ENCODE results near the gene NUP210L.

The NUP210L gene

GRCh38 chr1:153967107-153967999 lies 187.5 kb downstream of the NUP210L start, which contains the start of gene CREB3L4:
TSS of gene CREB3L4 (plus strand) at chr1:153967902. CDS start at chr1:153968526, 624 bp downstream.
- no peak for FAIRE-seq
- TF ChIP-seq POLR2A (IDR thresholded peaks at IDR 0.05; ENCODE audit: low read depth, low read length), result peak; percentile 78
- peak; percentile 84 for DNase-seq (ENCODE audit: insufficient read length, low spot score)

DNA sequence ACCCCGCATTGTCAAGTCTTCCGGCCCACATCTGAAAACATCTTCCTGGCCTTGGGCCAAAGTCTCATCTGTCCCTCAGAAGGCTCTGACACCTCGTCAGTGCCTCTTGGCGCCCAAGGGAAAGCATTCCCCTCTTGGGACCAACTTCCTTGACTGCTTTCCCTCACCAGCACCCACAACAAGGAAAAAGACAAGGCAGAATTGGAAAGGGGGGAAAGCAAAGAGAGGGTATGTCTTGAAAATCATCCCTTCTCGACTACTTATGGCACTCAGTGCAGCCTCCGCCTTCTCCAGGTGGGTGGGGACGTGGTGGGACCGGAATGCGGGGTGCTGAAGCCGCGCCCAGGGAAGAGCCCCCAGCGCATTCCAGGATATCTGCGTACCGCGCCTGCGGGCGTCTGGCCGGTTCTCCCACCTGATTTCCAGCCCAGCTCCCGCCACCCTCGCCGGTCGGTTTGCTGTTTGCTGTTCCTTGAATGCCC lies 191.0 kb downstream of the NUP210L start:
- FAIRE-seq (no peak), DNase-seq (ENCODE audit: insufficient read length, low spot score) (no peak)
- no peak for TF ChIP-seq POLR2A (IDR thresholded peaks at IDR 0.05; ENCODE audit: low read depth, low read length)

- no peak for FAIRE-seq
- TF ChIP-seq POLR2A (IDR thresholded peaks at IDR 0.05; ENCODE audit: low read depth, low read length), result peak; percentile 55
- DNase-seq (ENCODE audit: insufficient read length, low spot score), result peak; percentile 89
Measured at GRCh38 chr1:153963030-153963849, 191.6 kb downstream of the NUP210L start, which contains the start of gene SLC39A1. TSS of gene SLC39A1 (minus strand) at chr1:153963537. CDS start at chr1:153962715, 822 bp downstream.

- 0 out of 2 replicates have a peak, but pooled peaks have one; percentile 8 for TF ChIP-seq POLR2A (IDR thresholded peaks at IDR 0.05; ENCODE audit: low read depth, low read length)
Measured at GRCh38 chr1:153962088-153963029, 192.5 kb downstream of the NUP210L start.

DNA sequence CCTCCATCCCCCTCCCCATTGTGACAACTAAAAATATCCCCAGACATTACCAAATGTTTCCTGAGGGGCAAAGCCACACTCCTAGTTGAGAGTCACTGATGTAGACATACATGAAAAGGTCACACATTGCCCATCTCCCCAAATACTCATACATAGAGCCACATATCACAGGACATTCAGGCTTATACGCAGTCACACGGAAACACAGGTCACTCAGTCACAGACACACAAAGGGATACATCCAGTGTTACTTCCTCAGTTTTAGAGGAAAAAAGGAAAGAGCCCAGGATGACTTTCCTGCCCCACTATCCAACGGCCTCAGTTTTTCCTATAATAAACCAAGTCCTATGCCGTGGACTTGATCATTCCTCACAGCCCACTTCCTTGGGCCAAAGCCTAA lies 193.5 kb downstream of the NUP210L start:
- FAIRE-seq, result no peak
- no peak for DNase-seq (ENCODE audit: insufficient read length, low spot score)

More at GRCh38 chr1:153962088-153963029, 192.5 kb downstream of the NUP210L start:
- FAIRE-seq, result no peak
- DNase-seq (ENCODE audit: insufficient read length, low spot score), result no peak

DNA sequence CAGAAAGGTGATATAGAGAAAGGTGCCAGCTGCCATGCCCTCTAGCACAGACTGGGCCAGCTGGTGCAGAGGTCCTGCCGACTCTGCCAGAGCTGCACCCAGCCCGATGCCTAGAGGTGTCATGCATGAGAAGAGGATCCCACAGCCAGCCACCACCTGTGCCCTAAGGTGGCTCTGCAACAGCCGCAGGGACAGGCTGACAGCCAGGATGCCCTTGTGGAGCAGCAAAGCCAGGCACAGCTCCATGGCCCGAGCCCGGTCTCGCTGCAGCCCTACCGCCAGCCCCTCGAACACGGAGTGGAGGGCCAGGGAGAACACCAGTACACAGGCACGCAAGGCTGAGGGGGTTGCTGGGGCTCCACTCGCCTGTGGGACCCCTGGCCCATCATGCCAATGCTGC lies 194.7 kb downstream of the NUP210L start:
- DNase-seq (ENCODE audit: insufficient read length, low spot score), result no peak
- no peak for TF ChIP-seq POLR2A (IDR thresholded peaks at IDR 0.05; ENCODE audit: low read depth, low read length)
- no peak for FAIRE-seq

More for the DNA sequence above, 193.5 kb downstream of the NUP210L start:
- no peak for TF ChIP-seq POLR2A (IDR thresholded peaks at IDR 0.05; ENCODE audit: low read depth, low read length)

- DNase-seq (ENCODE audit: insufficient read length, low spot score) (no peak), FAIRE-seq (no peak)
- TF ChIP-seq POLR2A (IDR thresholded peaks at IDR 0.05; ENCODE audit: low read depth, low read length), result no peak
Measured at GRCh38 chr1:153959454-153959853, 195.4 kb downstream of the NUP210L start.

DNA sequence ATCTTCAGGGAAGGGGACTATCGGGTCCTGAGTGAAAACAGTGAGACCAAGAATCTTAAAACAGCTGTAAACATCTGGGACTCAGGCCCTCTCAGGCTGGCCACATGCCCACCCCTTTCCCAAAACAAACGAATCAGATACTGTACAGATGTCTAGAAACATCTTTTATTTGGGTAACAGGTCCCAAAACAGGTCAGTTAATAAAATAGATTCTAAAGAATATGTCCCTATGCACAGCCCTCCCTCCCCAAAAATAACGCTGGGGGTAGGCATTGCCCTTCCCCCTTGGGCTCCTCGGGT lies 196.0 kb downstream of the NUP210L start:
- FAIRE-seq (no peak), DNase-seq (ENCODE audit: insufficient read length, low spot score) (no peak)
- TF ChIP-seq POLR2A (IDR thresholded peaks at IDR 0.05; ENCODE audit: low read depth, low read length), result no peak

DNA sequence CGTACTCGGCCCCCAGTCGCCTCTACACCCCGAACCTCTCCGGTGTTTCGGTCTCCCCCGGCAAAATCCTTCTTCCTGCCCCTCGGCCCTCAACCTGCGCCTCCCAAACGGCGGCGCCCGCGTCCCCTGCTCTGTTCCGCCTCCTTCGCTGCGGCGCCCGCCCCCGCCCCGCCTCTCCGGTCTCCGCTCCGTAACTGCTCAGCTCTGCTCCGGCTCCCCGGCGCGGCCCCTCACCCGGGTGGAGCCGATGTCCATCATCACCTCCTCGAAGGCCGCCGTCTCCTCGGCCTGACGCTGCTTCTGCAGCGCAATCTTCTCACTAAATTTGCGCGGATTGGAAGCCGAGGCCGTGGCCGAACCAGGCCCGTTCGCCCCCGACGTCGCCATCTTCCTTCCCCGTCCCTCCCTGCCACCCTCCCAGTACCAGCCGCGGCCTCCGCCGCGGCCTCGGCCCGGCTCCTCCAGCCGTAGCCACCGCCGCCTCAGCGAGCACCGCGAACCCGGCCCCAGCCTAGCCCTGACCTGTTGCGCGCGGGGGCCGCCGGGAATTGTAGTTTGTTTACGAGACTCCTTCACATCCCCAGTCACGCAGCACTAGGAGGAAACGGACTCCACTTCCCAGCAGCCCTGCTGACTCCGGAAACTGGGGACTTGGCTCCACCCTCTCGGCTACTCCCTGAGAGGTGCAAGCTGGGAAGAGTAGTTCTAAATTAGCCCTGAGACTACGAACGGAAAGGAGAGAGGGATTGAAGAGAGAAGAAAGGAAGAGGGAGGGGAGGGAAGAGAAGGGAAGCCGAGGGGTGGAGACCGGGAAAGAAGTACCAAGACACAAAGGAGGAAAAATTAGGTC lies 196.5 kb downstream of the NUP210L start, which contains the start of gene CRTC2:
CRTC2 (minus strand) TSS at position 502 of the 850 bp plus-strand sequence; CDS start at position 387, 115 bp downstream.
- DNase-seq (ENCODE audit: insufficient read length, low spot score) (peak; percentile 93), FAIRE-seq (no peak)
- TF ChIP-seq POLR2A (IDR thresholded peaks at IDR 0.05; ENCODE audit: low read depth, low read length), result peak; percentile 45; the same call in 1 of the 2 replicates

GRCh38 chr1:153957744-153958110 lies 197.1 kb downstream of the NUP210L start:
- peak; percentile 12; the same call in 1 of the 2 replicates for TF ChIP-seq POLR2A (IDR thresholded peaks at IDR 0.05; ENCODE audit: low read depth, low read length)
- DNase-seq (ENCODE audit: insufficient read length, low spot score) (no peak), FAIRE-seq (no peak)

DNA sequence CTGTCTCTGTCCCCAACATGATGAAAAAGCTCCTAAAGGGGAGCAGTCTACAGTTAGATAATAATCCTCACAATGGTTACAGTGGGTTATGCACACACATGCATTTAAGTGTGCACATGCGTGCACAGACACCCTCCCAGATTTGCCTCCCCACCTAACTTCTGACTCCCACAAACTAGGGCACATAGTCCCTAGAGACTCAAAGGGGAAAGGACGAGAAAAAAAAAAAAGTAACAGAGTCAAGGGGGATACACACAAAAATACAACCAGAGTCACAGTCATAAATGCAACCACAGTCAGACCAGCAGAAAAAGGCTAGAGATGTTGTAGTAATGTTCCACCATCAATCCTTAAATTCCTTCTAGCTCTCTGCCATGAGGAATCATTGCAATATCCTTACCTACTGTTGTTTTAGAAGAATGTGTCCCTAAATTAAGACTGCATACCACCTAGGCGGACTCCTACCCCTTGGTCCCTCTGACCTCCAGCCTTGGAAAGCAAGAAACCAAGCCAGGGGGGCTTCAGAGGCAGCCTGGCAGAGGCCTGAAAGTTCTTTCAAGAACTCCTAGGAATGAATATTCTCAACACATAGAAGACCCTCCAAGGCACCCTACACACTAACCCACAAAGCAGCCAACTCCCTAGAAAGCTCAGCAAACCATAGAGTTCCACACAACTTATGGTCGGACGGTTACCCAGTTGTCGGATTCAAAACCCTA lies 197.7 kb downstream of the NUP210L start:
- TF ChIP-seq POLR2A (IDR thresholded peaks at IDR 0.05; ENCODE audit: low read depth, low read length), result no peak
- FAIRE-seq, result no peak
- no peak for DNase-seq (ENCODE audit: insufficient read length, low spot score)

Measured in H54 (cell line).